WTC11 (cell line): ENCODE data around the gene INTS12.

Source experiments
- ATF1 ChIP-seq: sonication (generic); formaldehyde crosslinking; IDR thresholded peaks from 2 replicates; pipeline ENCODE4 v1.8.1; 2023; ENCODE audit warnings: mild to moderate bottlenecking, moderate library complexity, missing genetic modification reagents
- ETV6 ChIP-seq: sonication (generic); formaldehyde crosslinking; IDR thresholded peaks from 2 replicates; pipeline ENCODE4 v1.8.1; 2022; ENCODE audit warnings: mild to moderate bottlenecking, missing genetic modification reagents
- MYBL2 ChIP-seq: sonication (generic); formaldehyde crosslinking; IDR thresholded peaks from 2 replicates; pipeline ENCODE4 v1.8.1; 2023; ENCODE audit warnings: mild to moderate bottlenecking, moderate library complexity, missing genetic modification reagents
- TEAD4 ChIP-seq: sonication (generic); formaldehyde crosslinking; IDR thresholded peaks from 2 replicates; pipeline ENCODE4 v1.8.0; 2022; ENCODE audit warnings: mild to moderate bottlenecking, missing genetic modification reagents
- ZNF138 ChIP-seq: sonication (generic); formaldehyde crosslinking; conservative IDR thresholded peaks from 2 replicates; pipeline ENCODE4 v1.8.1; 2022; ENCODE audit warnings: mild to moderate bottlenecking, moderate library complexity, missing genetic modification reagents
- TF ChIP-seq, protein P1 (sequence below): fragments of 200-600 bp; IDR thresholded peaks from 2 replicates; pipeline ENCODE4 v1.8.0; 2022; ENCODE audit warnings: antibody characterized with exemption
- TF ChIP-seq, protein P2 (sequence below): sonication (generic); formaldehyde crosslinking; IDR thresholded peaks from 2 replicates; pipeline ENCODE4 v1.8.1; 2023; ENCODE audit warnings: mild to moderate bottlenecking, missing genetic modification reagents, moderate library complexity
- TF ChIP-seq, protein P3 (sequence below): sonication (generic); formaldehyde crosslinking; IDR thresholded peaks from 2 replicates; pipeline ENCODE4 v1.8.1; 2022; ENCODE audit warnings: mild to moderate bottlenecking, moderate library complexity, missing genetic modification reagents
- TF ChIP-seq, protein P4 (sequence below): sonication (generic); formaldehyde crosslinking; IDR thresholded peaks from 2 replicates; pipeline ENCODE4 v1.8.0; 2022; ENCODE audit warnings: mild to moderate bottlenecking, missing genetic modification reagents

- TF ChIP-seq, protein P1, sequence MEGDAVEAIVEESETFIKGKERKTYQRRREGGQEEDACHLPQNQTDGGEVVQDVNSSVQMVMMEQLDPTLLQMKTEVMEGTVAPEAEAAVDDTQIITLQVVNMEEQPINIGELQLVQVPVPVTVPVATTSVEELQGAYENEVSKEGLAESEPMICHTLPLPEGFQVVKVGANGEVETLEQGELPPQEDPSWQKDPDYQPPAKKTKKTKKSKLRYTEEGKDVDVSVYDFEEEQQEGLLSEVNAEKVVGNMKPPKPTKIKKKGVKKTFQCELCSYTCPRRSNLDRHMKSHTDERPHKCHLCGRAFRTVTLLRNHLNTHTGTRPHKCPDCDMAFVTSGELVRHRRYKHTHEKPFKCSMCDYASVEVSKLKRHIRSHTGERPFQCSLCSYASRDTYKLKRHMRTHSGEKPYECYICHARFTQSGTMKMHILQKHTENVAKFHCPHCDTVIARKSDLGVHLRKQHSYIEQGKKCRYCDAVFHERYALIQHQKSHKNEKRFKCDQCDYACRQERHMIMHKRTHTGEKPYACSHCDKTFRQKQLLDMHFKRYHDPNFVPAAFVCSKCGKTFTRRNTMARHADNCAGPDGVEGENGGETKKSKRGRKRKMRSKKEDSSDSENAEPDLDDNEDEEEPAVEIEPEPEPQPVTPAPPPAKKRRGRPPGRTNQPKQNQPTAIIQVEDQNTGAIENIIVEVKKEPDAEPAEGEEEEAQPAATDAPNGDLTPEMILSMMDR = no peak
- TF ChIP-seq, protein P2, sequence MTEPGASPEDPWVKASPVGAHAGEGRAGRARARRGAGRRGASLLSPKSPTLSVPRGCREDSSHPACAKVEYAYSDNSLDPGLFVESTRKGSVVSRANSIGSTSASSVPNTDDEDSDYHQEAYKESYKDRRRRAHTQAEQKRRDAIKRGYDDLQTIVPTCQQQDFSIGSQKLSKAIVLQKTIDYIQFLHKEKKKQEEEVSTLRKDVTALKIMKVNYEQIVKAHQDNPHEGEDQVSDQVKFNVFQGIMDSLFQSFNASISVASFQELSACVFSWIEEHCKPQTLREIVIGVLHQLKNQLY (CRISPR knock-in tag) = no peak
- TF ChIP-seq ZNF138 (CRISPR knock-in tag) = no peak
- TF ChIP-seq, protein P3, sequence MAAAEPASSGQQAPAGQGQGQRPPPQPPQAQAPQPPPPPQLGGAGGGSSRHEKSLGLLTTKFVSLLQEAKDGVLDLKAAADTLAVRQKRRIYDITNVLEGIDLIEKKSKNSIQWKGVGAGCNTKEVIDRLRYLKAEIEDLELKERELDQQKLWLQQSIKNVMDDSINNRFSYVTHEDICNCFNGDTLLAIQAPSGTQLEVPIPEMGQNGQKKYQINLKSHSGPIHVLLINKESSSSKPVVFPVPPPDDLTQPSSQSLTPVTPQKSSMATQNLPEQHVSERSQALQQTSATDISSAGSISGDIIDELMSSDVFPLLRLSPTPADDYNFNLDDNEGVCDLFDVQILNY (CRISPR knock-in tag) = no peak
- TF ChIP-seq, protein P4, sequence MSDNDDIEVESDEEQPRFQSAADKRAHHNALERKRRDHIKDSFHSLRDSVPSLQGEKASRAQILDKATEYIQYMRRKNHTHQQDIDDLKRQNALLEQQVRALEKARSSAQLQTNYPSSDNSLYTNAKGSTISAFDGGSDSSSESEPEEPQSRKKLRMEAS (CRISPR knock-in tag) = no peak
- TF ChIP-seq ETV6 (CRISPR knock-in tag) = no peak
- TF ChIP-seq ATF1 = no peak
- no peak for TF ChIP-seq TEAD4
- TF ChIP-seq MYBL2 (CRISPR knock-in tag) = no peak
Observed at GRCh38 chr4:105674011-105674410, 34.5 kb downstream of the INTS12 start.
